Motor neuron (in vitro differentiated cells): Measurements from ENCODE around the gene PPAT. TPM values are rescaled to one million over a fixed set of nuclear protein-coding genes. Genes with fewer than 3 reads are reported as not detected.
"Not testable (repeated sequence)": the region's sequence is repeated elsewhere in the genome, so short reads cannot be mapped to it uniquely, and the experiment has no call there.

Source experiments
- ATAC-seq, 8 experiments: fragments of 200-7000 bp; cut with Tn5 transposase; replicated peaks in 6 of 8; 2 replicates each; pipeline ENCODE4 v1.8.0; 2021; ENCODE audit warnings: mild to moderate bottlenecking in 8 of 8, moderate library complexity in 8 of 8
- H3K27ac ChIP-seq, 2 donors: fragments of 250-450 bp; sonication (Bioruptor Pico); 2 replicates each; pipeline ENCODE4 v1.9.0; 2021; ENCODE audit warnings: antibody characterized with exemption in 2 of 2, mild to moderate bottlenecking in 2 of 2, moderate library complexity in 1 of 2
- H3K4me1 ChIP-seq, 2 donors: fragments of 250-450 bp; sonication (Bioruptor Pico); replicated peaks in 1 of 2; 2 replicates each; pipeline ENCODE4 v1.6.1; 2021; ENCODE audit warnings: antibody characterized with exemption in 2 of 2, mild to moderate bottlenecking in 2 of 2, moderate library complexity in 1 of 2
- H3K4me3 ChIP-seq, 5 donors: fragments of 250-450 bp; sonication (Bioruptor Pico); 2 replicates each; pipeline ENCODE4 v1.9.0; 2021; ENCODE audit warnings: antibody characterized with exemption in 5 of 5, mild to moderate bottlenecking in 5 of 5, moderate library complexity in 4 of 5
- WGBS, 10 experiments: fragments of 450-650 bp; shearing (Covaris generic); methylation state at CpG; one replicate each; pipeline ENCODE4 v1.0.0; 2022; 5-methylcytosine and 5-hydroxymethylcytosine counted together
- in situ Hi-C, 9 experiments: fragments of 400-800 bp; cut with MboI; loops; one replicate each; pipeline ENCODE4 v1.15.0; 2021; ENCODE audit warnings: low sequenced_read_pairs in 9 of 9, low pct_unique_long_range_greater_than_20kb in 2 of 9; ENCODE audit not compliant: unreplicated experiment in 9 of 9
- total RNA-seq, 8 experiments: library from RNA; unstranded; fragments of 300-600 nt; gene quantifications; 2 replicates each; pipeline versions ENCODE4 v1.2.3 to v1.2.4, GENCODE V29; 2022

The PPAT gene
- total RNA-seq, 8 experiments from 2014 or later, result 23.7 to 44.0 (median 29.9) TPM

GRCh38 chr4:56391270-56391669, 44.1 kb downstream of the PPAT start:
- 83 to 100% (median 98%) methylated on average over 1 to 7 of the region's 8 CpGs; no CpG with 5 or more reads in 1 of the 10 experiments for WGBS, 10 experiments
- ATAC-seq, result no peak
- peaks cover 6 to 9% of the 10 kb centered on the region in 2 donors for H3K4me1 ChIP-seq
- H3K4me3 ChIP-seq, result no peak overlapping the region
- H3K27ac ChIP-seq, result no peak overlapping the region
- in situ Hi-C loops, result no loop called here

- Histone ChIP-seq H3K27ac (no peak overlapping the region), H3K4me3 (no peak overlapping the region), H3K4me1 (peaks cover 11 to 12% of the 10 kb centered on the region in 2 donors)
- in situ Hi-C loops, result no loop called here
- ATAC-seq, result no peak
- WGBS, 10 experiments, result 0 to 100% (median 80%) methylated on average over 1 of the region's 1 CpG; no CpG with 5 or more reads in 3 of the 10 experiments
Measured at GRCh38 chr4:56389558-56389957, 45.9 kb downstream of the PPAT start.

GRCh38 chr4:56388306-56388705, 47.1 kb downstream of the PPAT start:
- H3K27ac ChIP-seq, result peak overlapping the region; percentile 96 to 98
- in situ Hi-C loops, result no loop called here
- 0 to 81% (median 29%) methylated on average over 2 to 5 of the region's 6 CpGs for WGBS, 10 experiments
- H3K4me3 ChIP-seq, result peak overlapping the region; percentile 56 to 85 (median 69)
- peaks cover 11 to 12% of the 10 kb centered on the region in 2 donors for H3K4me1 ChIP-seq
- no peak for ATAC-seq

- 0 to 3% (median 0%) methylated on average over 5 to 42 of the region's 57 CpGs for WGBS, 10 experiments
- Histone ChIP-seq H3K4me3 (peak within 1 kb of the TSS; percentile 56 to 85 (median 69)), H3K27ac (peak within 1 kb of the TSS; percentile 96 to 98), H3K4me1 (peaks cover 11 to 12% of the 10 kb centered on the region in 2 donors)
- in situ Hi-C loops, result no loop called here
- peak; percentile 88 to 96 (median 94) for ATAC-seq
Measured at GRCh38 chr4:56387023-56388001, 48.1 kb downstream of the PPAT start, which contains the start of gene AASDH. TSS of gene AASDH (minus strand) at chr4:56387491. CDS start at chr4:56384299, 3,192 bp downstream.

GRCh38 chr4:56386091-56386490, 49.3 kb downstream of the PPAT start:
- WGBS, 10 experiments, result 64 to 100% (median 94%) methylated on average over 1 to 4 of the region's 4 CpGs
- H3K4me3 ChIP-seq, result peak overlapping the region; percentile 27 to 85 (median 69)
- no peak for ATAC-seq
- in situ Hi-C loops, result no loop called here
- peak overlapping the region; percentile 38 to 67 for H3K27ac ChIP-seq
- peaks cover 11 to 12% of the 10 kb centered on the region in 2 donors for H3K4me1 ChIP-seq

GRCh38 chr4:56375458-56375857, 60.0 kb downstream of the PPAT start:
- in situ Hi-C loops, result no loop called here
- no peaks in the 10 kb centered on the region for H3K4me1 ChIP-seq
- no peak for ATAC-seq
- 45 to 92% (median 76%) methylated on average over 2 of the region's 2 CpGs; no CpG with 5 or more reads in 4 of the 10 experiments for WGBS, 10 experiments
- no peak overlapping the region for H3K4me3 ChIP-seq
- H3K27ac ChIP-seq, result no peak overlapping the region

GRCh38 chr4:56374956-56375355, 60.5 kb downstream of the PPAT start:
- in situ Hi-C loops, result no loop called here
- ATAC-seq, result no peak
- no peak overlapping the region for H3K27ac ChIP-seq
- H3K4me3 ChIP-seq, result no peak overlapping the region
- 58 to 83% (median 72%) methylated on average over 1 of the region's 1 CpG; no CpG with 5 or more reads in 6 of the 10 experiments for WGBS, 10 experiments
- H3K4me1 ChIP-seq, result no peaks in the 10 kb centered on the region

GRCh38 chr4:56372774-56373173, 62.6 kb downstream of the PPAT start:
- H3K4me1 ChIP-seq, result no peaks in the 10 kb centered on the region
- WGBS, 10 experiments, result 0 to 43% (median 0%) methylated on average over 1 of the region's 1 CpG; no CpG with 5 or more reads in 2 of the 10 experiments
- H3K27ac ChIP-seq, result no peak overlapping the region
- ATAC-seq, result no peak
- in situ Hi-C loops, result no loop called here
- H3K4me3 ChIP-seq, result no peak overlapping the region

GRCh38 chr4:56371426-56372220, 63.8 kb downstream of the PPAT start:
- in situ Hi-C loops, result no loop called here
- Histone ChIP-seq H3K4me1 (no peaks in the 10 kb centered on the region), H3K27ac (no peak overlapping the region), H3K4me3 (no peak overlapping the region)
- 29 to 83% (median 63%) methylated on average over 2 to 8 of the region's 8 CpGs for WGBS, 10 experiments
- no peak for ATAC-seq

GRCh38 chr4:56370377-56370776, 65.0 kb downstream of the PPAT start:
- WGBS, 10 experiments, result 81 to 100% (median 89%) methylated on average over 1 to 3 of the region's 3 CpGs
- ATAC-seq, result no peak
- Histone ChIP-seq H3K27ac (no peak overlapping the region), H3K4me1 (no peaks in the 10 kb centered on the region), H3K4me3 (no peak overlapping the region)
- in situ Hi-C loops, result no loop called here

- H3K27ac ChIP-seq, in situ Hi-C loops, H3K4me3 ChIP-seq, ATAC-seq, H3K4me1 ChIP-seq: not testable (repeated sequence)
- WGBS, 10 experiments, result 100% methylated on average over 2 of the region's 12 CpGs; no CpG with 5 or more reads in 9 of the 10 experiments
Measured at GRCh38 chr4:56362981-56363380, 72.4 kb downstream of the PPAT start.

- Histone ChIP-seq H3K4me3 (no peak overlapping the region), H3K4me1 (no peaks in the 10 kb centered on the region), H3K27ac (no peak overlapping the region)
- ATAC-seq, result peak in 2 of 8 experiments; percentile 17 to 28
- in situ Hi-C loops, result no loop called here
Measured at GRCh38 chr4:56360071-56360470, 75.3 kb downstream of the PPAT start.

GRCh38 chr4:56356650-56357049, 78.8 kb downstream of the PPAT start:
- Histone ChIP-seq H3K27ac (no peak overlapping the region), H3K4me3 (no peak overlapping the region), H3K4me1 (no peaks in the 10 kb centered on the region)
- WGBS, 10 experiments, result 70 to 100% (median 97%) methylated on average over 2 to 9 of the region's 9 CpGs; no CpG with 5 or more reads in 1 of the 10 experiments
- ATAC-seq, result no peak
- in situ Hi-C loops, result no loop called here
